Stimulated activated CD4-positive, alpha-beta T cell treated with anti-CD3 and anti-CD28 coated beads, Interleukin-1b, Interleukin-23, amount 100 ng/mL, for 48 hours (primary cell): ENCODE results near the gene GNAL.

Source experiments
- DNase-seq: peaks from one replicate; pipeline ENCODE4 v3.0.0-alpha.2; 2020

GNAL gene

GRCh38 chr18:11923450-11923849, 234.4 kb downstream of the GNAL start:
- no peak for DNase-seq

GRCh38 chr18:11925800-11926481, 236.9 kb downstream of the GNAL start:
- DNase-seq = no peak

- no peak for DNase-seq
These were observed 238.4 kb downstream of the GNAL start for GRCh38 chr18:11927497-11927896.

GRCh38 chr18:11932393-11932792, 243.3 kb downstream of the GNAL start:
- DNase-seq = no peak
